Measurements from ENCODE around the gene MIEF1. TPM values are rescaled to one million over a fixed set of nuclear protein-coding genes. Genes with fewer than 3 reads are reported as not detected.

The MIEF1 gene
- polyA plus RNA-seq, 1 of the 3 experiments (the other 2 are of a cell fraction): 7.5 TPM

DNA sequence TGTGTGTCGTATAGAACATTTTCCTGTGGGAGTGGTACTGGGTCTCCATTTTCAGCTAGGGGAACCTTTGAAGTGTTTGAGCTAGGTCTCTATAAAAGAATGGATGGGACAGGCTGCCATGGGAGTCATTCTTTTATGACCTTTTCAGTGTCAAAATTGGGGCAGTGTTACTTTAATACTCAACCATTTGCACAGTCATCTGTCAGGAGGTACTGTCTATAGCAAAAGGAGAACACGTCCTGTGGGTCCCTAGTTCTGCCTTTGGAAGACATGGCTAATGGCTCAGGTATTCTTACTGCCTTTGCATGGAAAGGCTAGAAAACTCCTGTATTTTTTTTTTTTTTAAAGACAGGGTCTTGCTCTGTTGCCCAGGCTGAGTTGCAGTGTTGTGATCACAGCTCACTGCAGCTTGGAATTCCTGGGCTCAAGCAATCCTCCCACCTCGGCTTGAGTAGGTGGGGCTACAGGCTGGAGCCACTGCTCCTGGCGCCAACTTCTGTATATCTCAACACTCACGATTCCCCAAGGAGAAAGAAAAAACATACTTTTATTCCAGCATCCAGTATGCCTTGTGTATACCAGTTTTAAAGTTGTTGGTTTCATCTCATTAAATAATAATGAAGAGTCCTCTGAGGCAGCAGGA is 16.2 kb downstream of the MIEF1 start:
- peaks cover 8 to 16% of the 10 kb centered on the region in 2 experiments; a peak in 2 of 4 replicates for H3K4me1 ChIP-seq (ENCODE audit: control insufficient read depth in 1 of 2, insufficient read depth in 2 of 2, low read depth in 1 of 2, low read length in 1 of 2)
- no peak for DNase-seq
- no peak overlapping the region for H3K4me3 ChIP-seq (ENCODE audit: low read depth in 2 of 2, low read length in 1 of 2)
- H3K27me3 ChIP-seq (ENCODE audit: insufficient read depth): no peaks in the 10 kb centered on the region
- ChIA-PET POLR2A (interaction anchor here (0.6 to 1.5 kb wide), 2 partner anchors 16 to 343 kb away, joined by 3 to 5 read pairs; partner anchors contain the start of gene MIEF1), CTCF (interaction anchor here (1.4 to 3.0 kb wide), 4 partner anchors 8 to 26 kb away, joined by 3 to 18 read pairs (median 6); no protein-coding TSS in a partner anchor)
- H4K20me1 ChIP-seq (ENCODE audit: insufficient read depth): peaks cover 24% of the 10 kb centered on the region
- no peak overlapping the region for H3K9ac ChIP-seq
- peaks cover 44% of the 10 kb centered on the region for H3K79me2 ChIP-seq (ENCODE audit: insufficient read depth)
- TF ChIP-seq POLR2AphosphoS5 (IDR thresholded peaks at IDR 0.05; ENCODE audit: low read depth, low read length) (no peak), SMC3 (IDR thresholded peaks at IDR 0.05; ENCODE audit: low read depth, low read length) (no peak), JUND (IDR thresholded peaks at IDR 0.05) (no peak), CHD2 (IDR thresholded peaks at IDR 0.05; ENCODE audit: low read length, partially characterized antibody) (no peak), NRF1 (IDR thresholded peaks at IDR 0.05; ENCODE audit: low read depth, low read length) (no peak), YY1 (IDR thresholded peaks at IDR 0.05; ENCODE audit: low read depth) (no peak)
- TF ChIP-seq, protein P1, sequence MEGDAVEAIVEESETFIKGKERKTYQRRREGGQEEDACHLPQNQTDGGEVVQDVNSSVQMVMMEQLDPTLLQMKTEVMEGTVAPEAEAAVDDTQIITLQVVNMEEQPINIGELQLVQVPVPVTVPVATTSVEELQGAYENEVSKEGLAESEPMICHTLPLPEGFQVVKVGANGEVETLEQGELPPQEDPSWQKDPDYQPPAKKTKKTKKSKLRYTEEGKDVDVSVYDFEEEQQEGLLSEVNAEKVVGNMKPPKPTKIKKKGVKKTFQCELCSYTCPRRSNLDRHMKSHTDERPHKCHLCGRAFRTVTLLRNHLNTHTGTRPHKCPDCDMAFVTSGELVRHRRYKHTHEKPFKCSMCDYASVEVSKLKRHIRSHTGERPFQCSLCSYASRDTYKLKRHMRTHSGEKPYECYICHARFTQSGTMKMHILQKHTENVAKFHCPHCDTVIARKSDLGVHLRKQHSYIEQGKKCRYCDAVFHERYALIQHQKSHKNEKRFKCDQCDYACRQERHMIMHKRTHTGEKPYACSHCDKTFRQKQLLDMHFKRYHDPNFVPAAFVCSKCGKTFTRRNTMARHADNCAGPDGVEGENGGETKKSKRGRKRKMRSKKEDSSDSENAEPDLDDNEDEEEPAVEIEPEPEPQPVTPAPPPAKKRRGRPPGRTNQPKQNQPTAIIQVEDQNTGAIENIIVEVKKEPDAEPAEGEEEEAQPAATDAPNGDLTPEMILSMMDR (IDR thresholded peaks at IDR 0.05): no peak
- TF ChIP-seq, protein P2, sequence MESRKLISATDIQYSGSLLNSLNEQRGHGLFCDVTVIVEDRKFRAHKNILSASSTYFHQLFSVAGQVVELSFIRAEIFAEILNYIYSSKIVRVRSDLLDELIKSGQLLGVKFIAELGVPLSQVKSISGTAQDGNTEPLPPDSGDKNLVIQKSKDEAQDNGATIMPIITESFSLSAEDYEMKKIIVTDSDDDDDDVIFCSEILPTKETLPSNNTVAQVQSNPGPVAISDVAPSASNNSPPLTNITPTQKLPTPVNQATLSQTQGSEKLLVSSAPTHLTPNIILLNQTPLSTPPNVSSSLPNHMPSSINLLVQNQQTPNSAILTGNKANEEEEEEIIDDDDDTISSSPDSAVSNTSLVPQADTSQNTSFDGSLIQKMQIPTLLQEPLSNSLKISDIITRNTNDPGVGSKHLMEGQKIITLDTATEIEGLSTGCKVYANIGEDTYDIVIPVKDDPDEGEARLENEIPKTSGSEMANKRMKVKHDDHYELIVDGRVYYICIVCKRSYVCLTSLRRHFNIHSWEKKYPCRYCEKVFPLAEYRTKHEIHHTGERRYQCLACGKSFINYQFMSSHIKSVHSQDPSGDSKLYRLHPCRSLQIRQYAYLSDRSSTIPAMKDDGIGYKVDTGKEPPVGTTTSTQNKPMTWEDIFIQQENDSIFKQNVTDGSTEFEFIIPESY (IDR thresholded peaks at IDR 0.05; ENCODE audit: borderline replicate concordance, low read depth): no peak
- TF ChIP-seq, protein P3, sequence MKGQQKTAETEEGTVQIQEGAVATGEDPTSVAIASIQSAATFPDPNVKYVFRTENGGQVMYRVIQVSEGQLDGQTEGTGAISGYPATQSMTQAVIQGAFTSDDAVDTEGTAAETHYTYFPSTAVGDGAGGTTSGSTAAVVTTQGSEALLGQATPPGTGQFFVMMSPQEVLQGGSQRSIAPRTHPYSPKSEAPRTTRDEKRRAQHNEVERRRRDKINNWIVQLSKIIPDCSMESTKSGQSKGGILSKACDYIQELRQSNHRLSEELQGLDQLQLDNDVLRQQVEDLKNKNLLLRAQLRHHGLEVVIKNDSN (IDR thresholded peaks at IDR 0.05; ENCODE audit: borderline replicate concordance, low read depth): no peak
- 66% methylated on average over 5 of the region's 5 CpGs for WGBS (ENCODE audit: low lambda C conversion rate)
- H3K4me2 ChIP-seq: peak overlapping the region; percentile 76; the same call in 1 of the 2 replicates
- H3F3A ChIP-seq (replicated peaks; ENCODE audit: insufficient read depth): peaks cover 21% of the 10 kb centered on the region
- H3K27ac ChIP-seq (ENCODE audit: low read depth in 2 of 2, low read length in 1 of 2): peak overlapping the region in 1 of 2 experiments; percentile 92; a peak in 2 of 4 replicates
- H2AFZ ChIP-seq (ENCODE audit: low read depth): no peak overlapping the region
- no peaks in the 10 kb centered on the region for H3K9me3 ChIP-seq
- no peaks in the 10 kb centered on the region for H3K9me2 ChIP-seq
- peaks cover 16 to 44% of the 10 kb centered on the region in 2 experiments for H3K36me3 ChIP-seq (replicated peaks in 1 of 2; ENCODE audit: control insufficient read depth in 1 of 2, insufficient read depth in 2 of 2, low read length in 1 of 2)

DNA sequence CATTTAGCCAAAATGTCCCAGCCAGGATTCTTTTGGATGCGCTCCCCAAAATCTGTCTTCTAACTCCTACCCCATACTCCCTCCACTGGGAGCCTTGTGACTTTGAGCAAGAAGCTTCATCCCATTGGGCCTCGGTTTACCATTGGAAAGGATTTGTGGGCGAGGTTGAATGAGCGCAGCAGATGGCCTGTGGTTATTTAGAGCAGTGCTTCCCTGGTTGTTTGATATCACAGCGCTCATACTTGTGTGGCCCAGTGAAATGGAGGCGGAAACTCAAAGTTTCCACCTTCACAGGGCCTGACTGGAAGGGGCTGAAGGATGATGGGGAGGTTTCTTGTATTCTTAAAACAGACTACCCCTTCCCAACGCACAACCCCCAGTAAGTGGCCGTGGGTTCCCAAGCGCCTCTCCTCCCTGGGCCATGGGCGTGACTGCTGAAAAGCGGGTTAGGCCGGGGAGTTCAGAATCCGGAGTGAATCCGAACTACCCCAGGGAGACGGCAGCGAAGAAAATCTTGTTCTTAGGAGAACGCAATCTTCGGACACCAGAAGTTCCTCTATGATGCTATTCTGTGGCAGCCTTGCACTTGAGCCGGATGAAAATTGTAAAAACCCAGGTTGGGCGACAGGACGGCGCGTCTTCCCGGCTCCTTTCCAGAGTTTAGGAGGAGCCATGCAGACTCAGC is 17.0 kb downstream of the MIEF1 start:
- CTCF ChIA-PET: interaction anchor here (1.5 kb wide), 1 partner anchor 9 kb away, joined by 3 read pairs; no protein-coding TSS in a partner anchor
- DNase-seq: peak; percentile 47
- TF ChIP-seq, protein P4, sequence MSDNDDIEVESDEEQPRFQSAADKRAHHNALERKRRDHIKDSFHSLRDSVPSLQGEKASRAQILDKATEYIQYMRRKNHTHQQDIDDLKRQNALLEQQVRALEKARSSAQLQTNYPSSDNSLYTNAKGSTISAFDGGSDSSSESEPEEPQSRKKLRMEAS (IDR thresholded peaks at IDR 0.05; ENCODE audit: low read depth): no peak
- TF ChIP-seq, protein P5, sequence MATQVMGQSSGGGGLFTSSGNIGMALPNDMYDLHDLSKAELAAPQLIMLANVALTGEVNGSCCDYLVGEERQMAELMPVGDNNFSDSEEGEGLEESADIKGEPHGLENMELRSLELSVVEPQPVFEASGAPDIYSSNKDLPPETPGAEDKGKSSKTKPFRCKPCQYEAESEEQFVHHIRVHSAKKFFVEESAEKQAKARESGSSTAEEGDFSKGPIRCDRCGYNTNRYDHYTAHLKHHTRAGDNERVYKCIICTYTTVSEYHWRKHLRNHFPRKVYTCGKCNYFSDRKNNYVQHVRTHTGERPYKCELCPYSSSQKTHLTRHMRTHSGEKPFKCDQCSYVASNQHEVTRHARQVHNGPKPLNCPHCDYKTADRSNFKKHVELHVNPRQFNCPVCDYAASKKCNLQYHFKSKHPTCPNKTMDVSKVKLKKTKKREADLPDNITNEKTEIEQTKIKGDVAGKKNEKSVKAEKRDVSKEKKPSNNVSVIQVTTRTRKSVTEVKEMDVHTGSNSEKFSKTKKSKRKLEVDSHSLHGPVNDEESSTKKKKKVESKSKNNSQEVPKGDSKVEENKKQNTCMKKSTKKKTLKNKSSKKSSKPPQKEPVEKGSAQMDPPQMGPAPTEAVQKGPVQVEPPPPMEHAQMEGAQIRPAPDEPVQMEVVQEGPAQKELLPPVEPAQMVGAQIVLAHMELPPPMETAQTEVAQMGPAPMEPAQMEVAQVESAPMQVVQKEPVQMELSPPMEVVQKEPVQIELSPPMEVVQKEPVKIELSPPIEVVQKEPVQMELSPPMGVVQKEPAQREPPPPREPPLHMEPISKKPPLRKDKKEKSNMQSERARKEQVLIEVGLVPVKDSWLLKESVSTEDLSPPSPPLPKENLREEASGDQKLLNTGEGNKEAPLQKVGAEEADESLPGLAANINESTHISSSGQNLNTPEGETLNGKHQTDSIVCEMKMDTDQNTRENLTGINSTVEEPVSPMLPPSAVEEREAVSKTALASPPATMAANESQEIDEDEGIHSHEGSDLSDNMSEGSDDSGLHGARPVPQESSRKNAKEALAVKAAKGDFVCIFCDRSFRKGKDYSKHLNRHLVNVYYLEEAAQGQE (IDR thresholded peaks at IDR 0.05; ENCODE audit: low read depth, low read length): no peak
- TF ChIP-seq POLR2AphosphoS5 (IDR thresholded peaks at IDR 0.05; ENCODE audit: low read depth, low read length): no peak
- TF ChIP-seq GATA2 (CRISPR knock-in tag; IDR thresholded peaks at IDR 0.05): no peak
- TF ChIP-seq FOXJ3 (CRISPR knock-in tag; IDR thresholded peaks at IDR 0.05): no peak
- no peak for TF ChIP-seq SIN3A (IDR thresholded peaks at IDR 0.05; ENCODE audit: borderline replicate concordance, low read depth, low read length)
- no peak for TF ChIP-seq GABPA (IDR thresholded peaks at IDR 0.05; ENCODE audit: low read depth)
- TF ChIP-seq TCF12 (IDR thresholded peaks at IDR 0.05): no peak
- TF ChIP-seq MEF2A (IDR thresholded peaks at IDR 0.05; ENCODE audit: borderline replicate concordance, low read depth): no peak

More for the DNA sequence above, 17.0 kb downstream of the MIEF1 start:
- no peaks in the 10 kb centered on the region for H3K27me3 ChIP-seq (ENCODE audit: insufficient read depth)
- peak overlapping the region; percentile 99 for H3K9ac ChIP-seq
- H4K20me1 ChIP-seq (ENCODE audit: insufficient read depth): peaks cover 32% of the 10 kb centered on the region
- WGBS (ENCODE audit: low lambda C conversion rate): 69% methylated on average over 5 of the region's 24 CpGs
- H3K27ac ChIP-seq (ENCODE audit: low read depth in 2 of 2, low read length in 1 of 2): peak overlapping the region; percentile 82 to 92
- H3K4me2 ChIP-seq: peak overlapping the region; percentile 76
- POLR2A ChIA-PET: interaction anchor here (0.7 to 1.7 kb wide), 5 partner anchors 10 to 200 kb away, joined by 3 to 14 read pairs (median 5); partner anchors contain the start of gene MIEF1
- H3K79me2 ChIP-seq (ENCODE audit: insufficient read depth): peaks cover 51% of the 10 kb centered on the region
- peaks cover 16 to 39% of the 10 kb centered on the region in 2 experiments for H3K36me3 ChIP-seq (replicated peaks in 1 of 2; ENCODE audit: control insufficient read depth in 1 of 2, insufficient read depth in 2 of 2, low read length in 1 of 2)
- peak overlapping the region; percentile 70 to 76 for H3K4me3 ChIP-seq (ENCODE audit: low read depth in 2 of 2, low read length in 1 of 2)
- peaks cover 8 to 18% of the 10 kb centered on the region in 2 experiments; a peak in 2 of 4 replicates for H3K4me1 ChIP-seq (ENCODE audit: control insufficient read depth in 1 of 2, insufficient read depth in 2 of 2, low read depth in 1 of 2, low read length in 1 of 2)
- peak overlapping the region; percentile 29; the same call in 1 of the 2 replicates for H2AFZ ChIP-seq (ENCODE audit: low read depth)
- peaks cover 25% of the 10 kb centered on the region for H3F3A ChIP-seq (replicated peaks; ENCODE audit: insufficient read depth)
- no peaks in the 10 kb centered on the region for H3K9me3 ChIP-seq
- H3K9me2 ChIP-seq: no peaks in the 10 kb centered on the region
